Osteoblast (primary cell): ENCODE data around the gene HMGCS2. TPM values are rescaled to one million over a fixed set of nuclear protein-coding genes. Genes with fewer than 3 reads are reported as not detected.

Experiments
- DNase-seq: peaks from one replicate; pipeline ENCODE4 v3.0.0; 2011; ENCODE audit warnings: low spot score, mixed read lengths; ENCODE audit not compliant: insufficient read length; ENCODE audit errors: missing footprints
- H2AFZ ChIP-seq: 2 replicates; pipeline ENCODE4 v1.6.0; 2011; ENCODE audit warnings: mild to moderate bottlenecking, low read length
- H3K27ac ChIP-seq: 2 replicates; pipeline ENCODE4 v1.5.1; 2011; ENCODE audit warnings: mild to moderate bottlenecking, low read depth, low read length, moderate library complexity
- H3K27me3 ChIP-seq: 2 replicates; pipeline ENCODE4 v1.6.0; 2012; ENCODE audit warnings: mild to moderate bottlenecking, control low read depth, inconsistent platforms, low read length, moderate library complexity; ENCODE audit not compliant: insufficient read depth
- H3K36me3 ChIP-seq: 2 replicates; pipeline ENCODE4 v1.5.1; 2011; ENCODE audit warnings: mild to moderate bottlenecking, low read length, control low read depth, moderate library complexity; ENCODE audit not compliant: insufficient read depth
- H3K4me1 ChIP-seq: 2 replicates; pipeline ENCODE4 v1.5.1; 2011; ENCODE audit warnings: mild to moderate bottlenecking, low read length, control low read depth, moderate library complexity; ENCODE audit not compliant: insufficient read depth
- H3K4me2 ChIP-seq: 2 replicates; pipeline ENCODE4 v1.6.0; 2011; ENCODE audit warnings: mild to moderate bottlenecking, low read length; ENCODE audit not compliant: insufficient read depth
- H3K4me3 ChIP-seq: fragments of 200-600 bp; sonication (generic); 3 replicates; pipeline ENCODE4 v1.5.1; 2012; ENCODE audit warnings: mild to moderate bottlenecking, low read length, inconsistent platforms; ENCODE audit not compliant: insufficient read depth
- H3K79me2 ChIP-seq: 2 replicates; pipeline ENCODE4 v1.6.0; 2012; ENCODE audit warnings: mild to moderate bottlenecking, low read length, control low read depth, inconsistent platforms; ENCODE audit not compliant: insufficient read depth
- H3K9me3 ChIP-seq: 2 replicates; pipeline ENCODE4 v1.5.1; 2011; ENCODE audit warnings: low read depth, low read length, control low read depth
- H4K20me1 ChIP-seq: 2 replicates; pipeline ENCODE4 v1.6.0; 2012; ENCODE audit warnings: mild to moderate bottlenecking, low read length, control low read depth; ENCODE audit not compliant: insufficient read depth
- total RNA-seq: library from RNA; depleted of rRNA; stranded (reverse); fragments of >200 nt; gene quantifications from 2 replicates; pipeline ENCODE4 v1.2.3, GENCODE V29; 2012
- TF ChIP-seq, protein P1 (sequence below): IDR thresholded peaks from 2 replicates; pipeline ENCODE4 v1.5.1; 2011; ENCODE audit warnings: mild to moderate bottlenecking, low read depth, low read length, moderate library complexity; ENCODE audit errors: extremely low read depth

HMGCS2 gene
- total RNA-seq, 1 donor: not detected

DNA sequence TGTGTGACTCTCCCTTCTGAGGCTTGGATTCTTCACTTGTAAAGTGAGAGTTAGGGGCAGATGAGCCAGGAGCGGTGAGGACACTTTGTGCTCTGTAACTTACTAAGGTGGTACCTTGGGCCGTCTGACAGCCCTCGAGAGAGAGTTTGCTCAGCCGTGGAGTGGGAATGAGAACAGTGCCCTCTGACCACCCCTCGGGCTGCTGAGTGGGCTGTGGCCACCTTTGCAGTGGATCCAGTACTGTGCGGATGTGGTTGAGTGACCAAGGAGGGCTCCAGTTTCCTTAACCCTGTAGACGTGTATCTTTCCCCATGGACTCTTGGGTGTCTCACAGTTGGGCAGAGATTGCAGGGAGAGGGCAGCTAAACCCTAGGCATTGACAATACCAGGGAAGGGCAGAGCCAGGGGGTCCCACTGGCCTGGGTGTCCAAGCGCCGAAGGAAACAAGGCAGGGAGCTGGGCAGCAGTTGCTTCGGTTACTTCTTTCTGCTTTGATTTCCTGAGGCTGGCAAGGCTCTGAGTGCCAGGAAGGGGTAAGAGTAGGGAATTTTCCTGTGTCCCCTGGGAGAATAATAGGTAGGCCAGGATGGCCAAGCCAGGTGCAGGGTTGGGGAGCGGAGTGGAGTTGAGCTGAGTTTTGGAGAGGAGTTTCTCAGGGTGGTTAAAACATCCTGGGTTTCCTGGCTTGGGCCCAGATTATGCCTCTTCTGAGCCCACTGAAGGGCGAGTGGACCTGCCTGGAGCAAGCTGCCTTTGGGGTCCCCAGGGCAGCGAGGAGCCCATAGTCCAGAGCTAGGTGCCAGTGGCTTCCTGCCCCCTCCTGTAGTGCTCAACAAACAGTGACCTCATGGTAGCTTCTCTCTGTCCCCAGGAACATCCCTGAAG is 27.6 kb downstream of the HMGCS2 start:
- no peaks in the 10 kb centered on the region for H3K27me3 ChIP-seq
- peaks cover 4% of the 10 kb centered on the region for H3K36me3 ChIP-seq
- DNase-seq: no peak

DNA sequence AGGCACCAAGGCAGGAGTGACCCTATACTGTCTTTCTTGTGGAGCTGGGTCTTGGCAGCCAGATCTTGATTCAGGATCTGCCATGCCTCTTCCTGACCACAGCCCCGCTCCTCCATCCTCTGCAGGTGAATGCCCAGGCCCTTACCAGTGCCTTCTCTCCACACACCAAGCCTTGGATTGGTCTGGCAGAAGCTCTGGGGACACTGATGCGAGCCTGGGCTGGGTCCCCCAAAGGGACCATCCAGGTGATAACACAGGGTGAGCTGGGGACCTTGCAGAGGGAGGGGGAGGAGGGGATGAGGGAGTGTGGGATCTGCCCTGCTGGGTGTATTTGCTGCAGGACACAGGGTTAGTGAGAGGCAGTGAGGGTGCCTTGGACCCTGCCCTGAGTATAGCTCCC is 28.4 kb downstream of the HMGCS2 start:
- H3K27ac ChIP-seq: no peak overlapping the region
- no peaks in the 10 kb centered on the region for H3K27me3 ChIP-seq
- H3K9me3 ChIP-seq: no peaks in the 10 kb centered on the region
- TF ChIP-seq, protein P1, sequence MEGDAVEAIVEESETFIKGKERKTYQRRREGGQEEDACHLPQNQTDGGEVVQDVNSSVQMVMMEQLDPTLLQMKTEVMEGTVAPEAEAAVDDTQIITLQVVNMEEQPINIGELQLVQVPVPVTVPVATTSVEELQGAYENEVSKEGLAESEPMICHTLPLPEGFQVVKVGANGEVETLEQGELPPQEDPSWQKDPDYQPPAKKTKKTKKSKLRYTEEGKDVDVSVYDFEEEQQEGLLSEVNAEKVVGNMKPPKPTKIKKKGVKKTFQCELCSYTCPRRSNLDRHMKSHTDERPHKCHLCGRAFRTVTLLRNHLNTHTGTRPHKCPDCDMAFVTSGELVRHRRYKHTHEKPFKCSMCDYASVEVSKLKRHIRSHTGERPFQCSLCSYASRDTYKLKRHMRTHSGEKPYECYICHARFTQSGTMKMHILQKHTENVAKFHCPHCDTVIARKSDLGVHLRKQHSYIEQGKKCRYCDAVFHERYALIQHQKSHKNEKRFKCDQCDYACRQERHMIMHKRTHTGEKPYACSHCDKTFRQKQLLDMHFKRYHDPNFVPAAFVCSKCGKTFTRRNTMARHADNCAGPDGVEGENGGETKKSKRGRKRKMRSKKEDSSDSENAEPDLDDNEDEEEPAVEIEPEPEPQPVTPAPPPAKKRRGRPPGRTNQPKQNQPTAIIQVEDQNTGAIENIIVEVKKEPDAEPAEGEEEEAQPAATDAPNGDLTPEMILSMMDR: no peak
- H3K4me3 ChIP-seq: no peak overlapping the region
- H3K4me2 ChIP-seq: no peak overlapping the region
- peaks cover 6% of the 10 kb centered on the region for H3K4me1 ChIP-seq
- H3K36me3 ChIP-seq: peaks cover 13% of the 10 kb centered on the region
- H4K20me1 ChIP-seq: no peaks in the 10 kb centered on the region
- no peak overlapping the region for H2AFZ ChIP-seq
- peak; percentile 70 for DNase-seq
- no peaks in the 10 kb centered on the region for H3K79me2 ChIP-seq

More for the DNA sequence above, 27.6 kb downstream of the HMGCS2 start:
- TF ChIP-seq, protein P1: no peak
- no peak overlapping the region for H3K4me2 ChIP-seq
- H3K9me3 ChIP-seq: no peaks in the 10 kb centered on the region
- no peak overlapping the region for H3K4me3 ChIP-seq
- H3K4me1 ChIP-seq: peaks cover 6% of the 10 kb centered on the region
- H2AFZ ChIP-seq: no peak overlapping the region
- H4K20me1 ChIP-seq: no peaks in the 10 kb centered on the region
- H3K27ac ChIP-seq: no peak overlapping the region
- H3K79me2 ChIP-seq: no peaks in the 10 kb centered on the region

DNA sequence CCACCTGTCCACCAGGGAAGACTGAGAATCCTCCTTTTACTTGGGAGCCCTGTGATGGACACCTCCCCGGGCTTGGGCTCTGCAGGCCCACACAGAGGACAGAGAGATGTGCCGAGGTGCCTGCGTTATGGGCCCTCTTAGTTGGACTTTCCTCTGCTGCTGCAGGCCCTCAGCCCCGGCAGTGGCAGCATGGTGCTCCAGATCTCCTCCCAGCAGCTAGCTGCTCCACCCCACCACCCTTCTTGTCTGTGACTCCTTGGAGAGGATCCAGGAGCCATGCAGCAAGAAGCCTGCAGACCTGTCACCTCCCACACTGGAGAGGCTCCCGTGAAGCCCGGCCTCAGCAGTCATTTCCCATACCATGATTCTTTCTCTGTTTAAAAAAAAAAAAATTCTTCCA is 29.6 kb downstream of the HMGCS2 start:
- H2AFZ ChIP-seq: no peak overlapping the region
- H3K4me2 ChIP-seq: no peak overlapping the region
- TF ChIP-seq, protein P1: no peak
- no peaks in the 10 kb centered on the region for H3K79me2 ChIP-seq
- H3K36me3 ChIP-seq: peaks cover 17% of the 10 kb centered on the region
- H3K27ac ChIP-seq: no peak overlapping the region
- H3K4me3 ChIP-seq: no peak overlapping the region
- H4K20me1 ChIP-seq: no peaks in the 10 kb centered on the region
- H3K27me3 ChIP-seq: no peaks in the 10 kb centered on the region
- H3K4me1 ChIP-seq: peaks cover 6% of the 10 kb centered on the region
- H3K9me3 ChIP-seq: no peaks in the 10 kb centered on the region
- DNase-seq: no peak

DNA sequence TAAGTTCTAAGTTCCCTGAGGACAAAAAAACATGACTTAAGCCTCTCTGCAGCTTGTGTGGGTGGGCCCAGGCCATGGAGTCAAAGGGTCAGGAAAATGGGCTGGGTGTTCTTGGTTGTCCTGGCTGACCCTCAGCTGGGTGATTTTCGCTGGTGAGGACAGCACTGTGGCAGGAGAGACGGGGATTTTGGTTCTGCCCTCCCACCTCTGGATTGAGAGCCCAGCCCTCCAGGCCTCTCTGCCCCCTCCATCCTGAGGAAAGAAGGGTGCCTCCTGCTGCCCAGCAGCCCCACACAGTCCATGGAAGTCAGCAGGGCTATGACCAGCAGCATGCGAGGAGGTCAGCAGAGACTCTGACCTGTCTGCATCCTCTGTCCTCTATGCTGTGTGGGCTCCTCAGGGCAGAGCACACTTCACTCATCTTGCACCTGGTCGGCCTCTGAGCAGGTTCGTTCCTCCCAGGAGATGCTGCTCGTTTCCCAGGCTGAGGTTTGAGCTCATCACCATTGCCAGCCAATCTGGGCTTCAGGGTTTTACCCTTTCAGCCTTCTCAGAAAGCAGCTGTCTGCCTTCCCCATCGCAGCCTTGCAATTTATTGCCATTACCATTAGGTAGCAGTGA is 30.5 kb downstream of the HMGCS2 start:
- TF ChIP-seq, protein P1: no peak
- Histone ChIP-seq H3K27ac (no peak overlapping the region), H3K79me2 (no peaks in the 10 kb centered on the region), H3K4me1 (peaks cover 6% of the 10 kb centered on the region), H3K36me3 (peaks cover 17% of the 10 kb centered on the region), H2AFZ (no peak overlapping the region), H4K20me1 (no peaks in the 10 kb centered on the region), H3K9me3 (no peaks in the 10 kb centered on the region), H3K27me3 (no peaks in the 10 kb centered on the region), H3K4me3 (no peak overlapping the region), H3K4me2 (no peak overlapping the region)
- DNase-seq: no peak
